HL-60/S4 treated with retinoic acid at 250 ng/mL for 4 days and 3 days (cell line): ENCODE results near the gene ZP1.
"Not testable (repeated sequence)": the region's sequence is repeated elsewhere in the genome, so short reads cannot be mapped to it uniquely, and the experiment has no call there.

Experiments
- in situ Hi-C: fragments of 300-500 bp; cut with MboI; formaldehyde crosslinking; loops from 2 replicates; pipeline ENCODE4 v1.7.0; 2022; ENCODE audit warnings: low sequenced_read_pairs

ZP1 gene

GRCh38 chr11:60905551-60906113, 38.3 kb downstream of the ZP1 start:
- in situ Hi-C loops, result no loop called here

- in situ Hi-C loops, result no loop called here
Observed at GRCh38 chr11:60906132-60906972, 39.0 kb downstream of the ZP1 start, which contains the start of gene PRPF19. PRPF19 (minus strand) TSS chr11:60906585; CDS start chr11:60906382, 203 bp downstream.

GRCh38 chr11:60908803-60909202, 41.5 kb downstream of the ZP1 start:
- in situ Hi-C loops, result no loop called here

- in situ Hi-C loops, result not testable (repeated sequence)
Observed at GRCh38 chr11:60909680-60910280, 42.4 kb downstream of the ZP1 start.

GRCh38 chr11:60910281-60910687, 42.9 kb downstream of the ZP1 start:
- in situ Hi-C loops, result no loop called here

- in situ Hi-C loops, result no loop called here
Observed at GRCh38 chr11:60910711-60911380, 43.5 kb downstream of the ZP1 start.

GRCh38 chr11:60912223-60912850, 45.0 kb downstream of the ZP1 start:
- in situ Hi-C loops, result no loop called here

GRCh38 chr11:60912851-60913528, 45.6 kb downstream of the ZP1 start:
- in situ Hi-C loops, result no loop called here

- in situ Hi-C loops, result no loop called here
Observed at GRCh38 chr11:60913793-60914632, 46.7 kb downstream of the ZP1 start, which contains the start of gene TMEM109. TMEM109 (plus strand) TSS chr11:60914158; CDS start chr11:60919694, 5,536 bp downstream.

GRCh38 chr11:60914633-60915247, 47.4 kb downstream of the ZP1 start:
- in situ Hi-C loops, result no loop called here

GRCh38 chr11:60915248-60915914, 48.0 kb downstream of the ZP1 start:
- in situ Hi-C loops, result no loop called here

- in situ Hi-C loops, result no loop called here
Observed at GRCh38 chr11:60916669-60917206, 49.4 kb downstream of the ZP1 start.

- in situ Hi-C loops, result no loop called here
Observed at GRCh38 chr11:60917267-60917666, 49.9 kb downstream of the ZP1 start.

GRCh38 chr11:60918251-60918938, 51.1 kb downstream of the ZP1 start:
- in situ Hi-C loops, result no loop called here

- in situ Hi-C loops, result no loop called here
Observed at GRCh38 chr11:60918939-60919265, 51.6 kb downstream of the ZP1 start.

- in situ Hi-C loops, result no loop called here
Observed at GRCh38 chr11:60919320-60919719, 52.0 kb downstream of the ZP1 start.

- in situ Hi-C loops, result no loop called here
Observed at GRCh38 chr11:60919956-60920355, 52.6 kb downstream of the ZP1 start.

- in situ Hi-C loops, result no loop called here
Observed at GRCh38 chr11:60921259-60921658, 53.9 kb downstream of the ZP1 start.
